ENCODE data around the gene EPN1.

DNA sequence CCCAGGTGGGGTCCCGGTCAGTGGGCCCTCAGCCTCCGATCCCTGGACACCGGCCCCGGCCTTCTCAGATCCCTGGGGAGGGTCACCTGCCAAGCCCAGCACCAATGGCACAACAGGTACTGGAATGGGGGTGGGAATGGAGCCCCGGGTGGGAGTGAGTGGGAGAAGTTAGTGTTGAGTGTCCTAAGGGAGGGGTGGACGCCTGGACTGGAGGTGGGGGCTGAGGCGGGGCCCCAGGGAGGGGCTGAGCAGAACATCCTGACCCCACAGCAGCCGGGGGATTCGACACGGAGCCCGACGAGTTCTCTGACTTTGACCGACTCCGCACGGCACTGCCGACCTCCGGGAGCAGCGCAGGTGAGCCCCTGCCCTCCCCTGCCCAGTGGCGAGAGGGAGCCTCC lies 17.7 kb downstream of the EPN1 start:
- TF ChIP-seq, protein P1, sequence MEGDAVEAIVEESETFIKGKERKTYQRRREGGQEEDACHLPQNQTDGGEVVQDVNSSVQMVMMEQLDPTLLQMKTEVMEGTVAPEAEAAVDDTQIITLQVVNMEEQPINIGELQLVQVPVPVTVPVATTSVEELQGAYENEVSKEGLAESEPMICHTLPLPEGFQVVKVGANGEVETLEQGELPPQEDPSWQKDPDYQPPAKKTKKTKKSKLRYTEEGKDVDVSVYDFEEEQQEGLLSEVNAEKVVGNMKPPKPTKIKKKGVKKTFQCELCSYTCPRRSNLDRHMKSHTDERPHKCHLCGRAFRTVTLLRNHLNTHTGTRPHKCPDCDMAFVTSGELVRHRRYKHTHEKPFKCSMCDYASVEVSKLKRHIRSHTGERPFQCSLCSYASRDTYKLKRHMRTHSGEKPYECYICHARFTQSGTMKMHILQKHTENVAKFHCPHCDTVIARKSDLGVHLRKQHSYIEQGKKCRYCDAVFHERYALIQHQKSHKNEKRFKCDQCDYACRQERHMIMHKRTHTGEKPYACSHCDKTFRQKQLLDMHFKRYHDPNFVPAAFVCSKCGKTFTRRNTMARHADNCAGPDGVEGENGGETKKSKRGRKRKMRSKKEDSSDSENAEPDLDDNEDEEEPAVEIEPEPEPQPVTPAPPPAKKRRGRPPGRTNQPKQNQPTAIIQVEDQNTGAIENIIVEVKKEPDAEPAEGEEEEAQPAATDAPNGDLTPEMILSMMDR (IDR thresholded peaks at IDR 0.05; ENCODE audit: insufficient read depth, low read depth, low read length): no peak
- TF ChIP-seq EZH2 (IDR thresholded peaks at IDR 0.05; ENCODE audit: insufficient read depth, low read length): no peak

Measured in astrocyte (in vitro differentiated cells and primary cell).